Measurements from ENCODE around the gene STAT1.

DNA sequence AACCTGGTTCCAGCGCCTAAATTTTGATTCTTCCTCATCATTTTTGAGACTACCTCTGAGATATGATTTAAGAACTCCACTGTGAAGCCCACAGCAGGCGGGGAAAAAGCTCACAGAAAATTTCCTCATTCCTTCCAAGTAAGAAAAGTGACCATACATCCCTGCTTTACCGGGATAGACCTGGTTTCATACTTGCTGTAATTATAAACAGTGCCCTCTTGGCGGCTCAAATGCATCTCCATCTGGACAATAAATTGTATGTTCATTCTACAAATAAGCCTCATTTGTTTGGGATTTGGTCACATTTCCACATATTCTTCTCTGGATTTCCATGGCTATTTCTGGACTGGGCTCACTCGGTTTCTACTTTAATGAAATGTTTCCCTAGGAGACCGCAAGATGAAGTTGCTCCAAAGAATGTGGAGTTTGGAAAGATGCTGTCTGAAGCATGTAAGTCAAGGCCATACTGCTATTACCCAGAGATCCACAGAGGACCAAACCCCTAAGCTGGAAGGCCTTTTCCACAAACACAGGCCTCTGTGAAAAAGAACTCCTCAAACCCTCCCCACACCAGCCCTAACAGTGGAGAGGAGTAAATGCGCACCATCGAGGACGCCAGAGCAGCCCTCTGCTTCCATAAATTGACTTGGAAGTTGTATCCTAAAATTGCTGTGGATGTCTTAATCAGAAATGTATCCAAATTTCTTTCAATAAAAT is 13.9 kb downstream of the STAT1 start:
- TF ChIP-seq, protein P1, sequence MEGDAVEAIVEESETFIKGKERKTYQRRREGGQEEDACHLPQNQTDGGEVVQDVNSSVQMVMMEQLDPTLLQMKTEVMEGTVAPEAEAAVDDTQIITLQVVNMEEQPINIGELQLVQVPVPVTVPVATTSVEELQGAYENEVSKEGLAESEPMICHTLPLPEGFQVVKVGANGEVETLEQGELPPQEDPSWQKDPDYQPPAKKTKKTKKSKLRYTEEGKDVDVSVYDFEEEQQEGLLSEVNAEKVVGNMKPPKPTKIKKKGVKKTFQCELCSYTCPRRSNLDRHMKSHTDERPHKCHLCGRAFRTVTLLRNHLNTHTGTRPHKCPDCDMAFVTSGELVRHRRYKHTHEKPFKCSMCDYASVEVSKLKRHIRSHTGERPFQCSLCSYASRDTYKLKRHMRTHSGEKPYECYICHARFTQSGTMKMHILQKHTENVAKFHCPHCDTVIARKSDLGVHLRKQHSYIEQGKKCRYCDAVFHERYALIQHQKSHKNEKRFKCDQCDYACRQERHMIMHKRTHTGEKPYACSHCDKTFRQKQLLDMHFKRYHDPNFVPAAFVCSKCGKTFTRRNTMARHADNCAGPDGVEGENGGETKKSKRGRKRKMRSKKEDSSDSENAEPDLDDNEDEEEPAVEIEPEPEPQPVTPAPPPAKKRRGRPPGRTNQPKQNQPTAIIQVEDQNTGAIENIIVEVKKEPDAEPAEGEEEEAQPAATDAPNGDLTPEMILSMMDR (IDR thresholded peaks at IDR 0.05; ENCODE audit: poor library complexity, severe bottlenecking): no peak
- TF ChIP-seq EZH2 (IDR thresholded peaks at IDR 0.05; ENCODE audit: borderline replicate concordance, insufficient read depth, low read length, poor library complexity, severe bottlenecking) (no peak), SMC3 (conservative IDR thresholded peaks at IDR 0.05; ENCODE audit: poor library complexity) (no peak), RAD21 (conservative IDR thresholded peaks at IDR 0.05) (no peak), POLR2AphosphoS5 (IDR thresholded peaks at IDR 0.05) (no peak), TAF1 (IDR thresholded peaks at IDR 0.05; ENCODE audit: low read depth) (no peak)

Measured in neural cell (in vitro differentiated cells).